ENCODE data around the gene RGL2.
"Not testable (repeated sequence)": the region's sequence is repeated elsewhere in the genome, so short reads cannot be mapped to it uniquely, and the experiment has no call there.

RGL2 gene

GRCh38 chr6:33272275-33273128, 26.2 kb downstream of the RGL2 start:
- DNase-seq (ENCODE audit: extremely low spot score), result no peak
- ChIA-PET CTCF (interaction anchor here (1.2 to 11.2 kb wide), 5 partner anchors 12 to 27 kb away, joined by 3 to 81 read pairs (median 8); partner anchors contain the start of gene RGL2), POLR2A (interaction anchor here (1.0 to 2.0 kb wide), 6 partner anchors 17 to 301 kb away, joined by 3 to 17 read pairs (median 8); partner anchors contain the start of genes PFDN6, RGL2 and WDR46)
- TF ChIP-seq CTCF (IDR thresholded peaks at IDR 0.05; ENCODE audit: control extremely low read depth, extremely low read depth, low read depth, missing control alignments), result no peak

- no peak for TF ChIP-seq CTCF (IDR thresholded peaks at IDR 0.05; ENCODE audit: control extremely low read depth, extremely low read depth, low read depth, missing control alignments)
- CTCF ChIA-PET, result interaction anchor here (0.7 to 11.2 kb wide), 8 partner anchors 11 to 433 kb away, joined by 3 to 81 read pairs (median 4); partner anchors contain the start of genes RGL2 and TAP2
- POLR2A ChIA-PET, result interaction anchor here (0.6 to 2.0 kb wide), 16 partner anchors 9 to 371 kb away, joined by 3 to 17 read pairs (median 4); partner anchors contain the start of genes HLA-DPA1, PFDN6, RGL2 and TAPBP
- peak; percentile 94 for DNase-seq (ENCODE audit: extremely low spot score)
These were observed 27.1 kb downstream of the RGL2 start, which contains the start of the genes RPS18 and VPS52 for GRCh38 chr6:33271468-33272274. RPS18 (plus strand) TSS chr6:33272075; CDS start chr6:33272120, 45 bp downstream. VPS52 (minus strand) TSS chr6:33271876; CDS start chr6:33271675, 201 bp downstream.

GRCh38 chr6:33271117-33271467, 27.6 kb downstream of the RGL2 start:
- CTCF ChIA-PET, result interaction anchor here (0.8 to 11.2 kb wide), 8 partner anchors 11 to 433 kb away, joined by 3 to 81 read pairs (median 4); partner anchors contain the start of genes RGL2 and TAP2
- no peak for TF ChIP-seq CTCF (IDR thresholded peaks at IDR 0.05; ENCODE audit: control extremely low read depth, extremely low read depth, low read depth, missing control alignments)
- no peak for DNase-seq (ENCODE audit: extremely low spot score)
- POLR2A ChIA-PET, result interaction anchor here (0.9 to 2.0 kb wide), 11 partner anchors 10 to 299 kb away, joined by 3 to 17 read pairs (median 4); partner anchors contain the start of genes HLA-DPA1, PFDN6, TAPBP and WDR46

- ChIA-PET POLR2A (no interaction called here), CTCF (interaction anchor here (1.9 to 11.2 kb wide), 2 partner anchors 13 to 14 kb away, joined by 4 to 81 read pairs; partner anchors contain the start of gene B3GALT4)
- TF ChIP-seq CTCF (IDR thresholded peaks at IDR 0.05; ENCODE audit: control extremely low read depth, extremely low read depth, low read depth, missing control alignments), result no peak
- no peak for DNase-seq (ENCODE audit: extremely low spot score)
These were observed 34.7 kb downstream of the RGL2 start for GRCh38 chr6:33264015-33264414.

- DNase-seq (ENCODE audit: extremely low spot score); POLR2A ChIA-PET: not testable (repeated sequence)
- CTCF ChIA-PET, result interaction anchor here (1.0 to 11.2 kb wide), 3 partner anchors 13 to 17 kb away, joined by 3 to 81 read pairs (median 4); partner anchors contain the start of gene B3GALT4
These were observed 36.3 kb downstream of the RGL2 start for GRCh38 chr6:33262490-33262889.

GRCh38 chr6:33259032-33259431, 39.7 kb downstream of the RGL2 start:
- no peak for DNase-seq (ENCODE audit: extremely low spot score)
- POLR2A ChIA-PET, result no interaction called here
- CTCF ChIA-PET, result interaction anchor here (0.7 to 1.5 kb wide), 4 partner anchors 9 to 133 kb away, joined by 3 to 5 read pairs (median 4); no protein-coding TSS in a partner anchor
- TF ChIP-seq CTCF (IDR thresholded peaks at IDR 0.05; ENCODE audit: control extremely low read depth, extremely low read depth, low read depth, missing control alignments), result no peak

Measured in GM10248 (cell line).